Measurements from ENCODE around the gene UNKL.

UNKL gene

GRCh38 chr16:1351582-1352362 lies 62.7 kb downstream of the UNKL start, which contains the start of the genes GNPTG and TSR3:
Gene GNPTG (plus strand): TSS chr16:1351931. CDS start chr16:1351966, 35 bp downstream.
Gene TSR3 (minus strand): TSS chr16:1351878. CDS start chr16:1351804, 74 bp downstream.
- DNase-seq (ENCODE audit: low spot score): peak; percentile 89

- no peak for DNase-seq (ENCODE audit: low spot score)
Measured at GRCh38 chr16:1351215-1351581, 63.3 kb downstream of the UNKL start.

GRCh38 chr16:1350691-1351090 lies 63.8 kb downstream of the UNKL start:
- no peak for DNase-seq (ENCODE audit: low spot score)

GRCh38 chr16:1349951-1350350 lies 64.6 kb downstream of the UNKL start:
- DNase-seq (ENCODE audit: low spot score): no peak

GRCh38 chr16:1349351-1349750 lies 65.2 kb downstream of the UNKL start:
- no peak for DNase-seq (ENCODE audit: low spot score)

GRCh38 chr16:1348926-1349325 lies 65.6 kb downstream of the UNKL start:
- no peak for DNase-seq (ENCODE audit: low spot score)

GRCh38 chr16:1348441-1348840 lies 66.1 kb downstream of the UNKL start:
- no peak for DNase-seq (ENCODE audit: low spot score)

- no peak for DNase-seq (ENCODE audit: low spot score)
Measured at GRCh38 chr16:1347962-1348361, 66.5 kb downstream of the UNKL start.

- no peak for DNase-seq (ENCODE audit: low spot score)
Measured at GRCh38 chr16:1347286-1347855, 67.1 kb downstream of the UNKL start.

- DNase-seq (ENCODE audit: low spot score): no peak
Measured at GRCh38 chr16:1346422-1347285, 67.8 kb downstream of the UNKL start.

- DNase-seq (ENCODE audit: low spot score): no peak
Measured at GRCh38 chr16:1345651-1346421, 68.7 kb downstream of the UNKL start.

- no peak for DNase-seq (ENCODE audit: low spot score)
Measured at GRCh38 chr16:1345087-1345486, 69.4 kb downstream of the UNKL start.

- no peak for DNase-seq (ENCODE audit: low spot score)
Measured at GRCh38 chr16:1344499-1344898, 70.0 kb downstream of the UNKL start.

- no peak for DNase-seq (ENCODE audit: low spot score)
Measured at GRCh38 chr16:1343428-1344242, 70.9 kb downstream of the UNKL start.

GRCh38 chr16:1342526-1343427 lies 71.7 kb downstream of the UNKL start:
- DNase-seq (ENCODE audit: low spot score): peak; percentile 98

GRCh38 chr16:1341495-1342420 lies 72.7 kb downstream of the UNKL start:
- no peak for DNase-seq (ENCODE audit: low spot score)

GRCh38 chr16:1340730-1341494 lies 73.6 kb downstream of the UNKL start:
- DNase-seq (ENCODE audit: low spot score): no peak

Data from NAMALWA (cell line).